Measurements from ENCODE around the gene SLC4A1AP. TPM values are rescaled to one million over a fixed set of nuclear protein-coding genes. Genes with fewer than 3 reads are reported as not detected.

The SLC4A1AP gene
- 23.1 and 25.6 TPM in 2 replicates for total RNA-seq
- 27.1 TPM for total RNA-seq (2013)
- polyA plus RNA-seq = 8.9 and 14.7 TPM in 2 replicates
- 15.1 and 15.3 TPM in 2 replicates for polyA minus RNA-seq

GRCh38 chr2:27663285-27664153 lies at the start of gene SLC4A1AP, which contains the start of gene SUPT7L:
Gene SLC4A1AP, plus strand, starts transcription at chr2:27663889. Its CDS starts 26 bp downstream, at chr2:27663915.
Gene SUPT7L, minus strand, starts transcription at chr2:27663614. Its CDS starts 1,422 bp downstream, at chr2:27662192.
- ATAC-seq (ENCODE audit: low read depth) (peak; percentile 80), DNase-seq (peak; percentile 94)
- WGBS (ENCODE audit: insufficient coverage) = under 1% methylated on average over 54 of the region's 56 CpGs
- H3K4me3 ChIP-seq (ENCODE audit: control extremely low read depth in 1 of 5, extremely low read depth in 1 of 5, insufficient read depth in 1 of 5, low read depth in 2 of 5, low read length in 4 of 5) = peak within 1 kb of the TSS; percentile 75 to 100 (median 97)
- H2AFZ ChIP-seq (ENCODE audit: insufficient read depth, low read depth, low read length, poor library complexity, severe bottlenecking) = peak within 1 kb of the TSS; percentile 99
- peak within 1 kb of the TSS; percentile 98 for H3K9ac ChIP-seq (ENCODE audit: low read length)
- no peaks in the 10 kb centered on the region for H3K27me3 ChIP-seq (replicated peaks in 1 of 4; ENCODE audit: control extremely low read depth in 1 of 4, control insufficient read depth in 3 of 4, insufficient read depth in 4 of 4, low read length in 3 of 4)
- peak within 1 kb of the TSS; percentile 75 to 99 for H3K27ac ChIP-seq (ENCODE audit: low read length in 2 of 2)
- H3K4me1 Mint-ChIP-seq = peaks cover 42% of the 10 kb centered on the region
- peaks cover 42% of the 10 kb centered on the region for H3K79me2 ChIP-seq (ENCODE audit: control insufficient read depth, insufficient read depth, low read length)
- POLR2A ChIA-PET = interaction anchor here (0.6 to 1.6 kb wide), 4 partner anchors 35 to 1372 kb away, joined by 4 to 7 read pairs (median 5); partner anchors contain the start of genes CCDC121, GPN1 and SNX17
- H4K20me1 ChIP-seq (ENCODE audit: control insufficient read depth, insufficient read depth, low read length, poor library complexity, severe bottlenecking) = no peaks in the 10 kb centered on the region
- H3K36me3 ChIP-seq (replicated peaks in 1 of 2; ENCODE audit: control extremely low read depth in 1 of 2, control insufficient read depth in 1 of 2, extremely low read depth in 1 of 2, insufficient read depth in 2 of 2, low read length in 1 of 2) = peaks cover 4 to 42% of the 10 kb centered on the region in 2 experiments
- H3K9me3 Mint-ChIP-seq (ENCODE audit: insufficient read depth) = no peaks in the 10 kb centered on the region
- peak within 1 kb of the TSS; percentile 96 for H3K4me2 ChIP-seq (replicated peaks; ENCODE audit: low read depth, low read length, poor library complexity, severe bottlenecking)
- no peaks in the 10 kb centered on the region for H3K27me3 Mint-ChIP-seq
- peak within 1 kb of the TSS; percentile 99 for H3K4me3 Mint-ChIP-seq
- intact Hi-C loops (cut with micrococcal nuclease) = loop anchor here (1.0 to 10.0 kb wide), 7 partner anchors 19 to 293 kb away; partner anchors contain the start of genes CCDC121, EIF2B4, GPN1 and IFT172
- no peak for TF ChIP-seq CTCF (IDR thresholded peaks at IDR 0.05)
- no peak for TF ChIP-seq EZH2 (IDR thresholded peaks at IDR 0.05; ENCODE audit: borderline replicate concordance, insufficient read depth, low read depth, low read length, poor library complexity, severe bottlenecking)
- CTCF ChIA-PET = interaction anchor here (0.7 to 2.3 kb wide), 4 partner anchors 8 to 1088 kb away, joined by 3 to 22 read pairs (median 4); partner anchors contain the start of genes PPP1CB and SNX17
- H3K9me3 ChIP-seq (ENCODE audit: control extremely low read depth in 1 of 3, control insufficient read depth in 2 of 3, insufficient read depth in 1 of 3, low read length in 2 of 3) = peaks cover 0 to 3% (median 0%) of the 10 kb centered on the region in 3 donors
- H3K4me1 ChIP-seq (ENCODE audit: control insufficient read depth in 2 of 2, insufficient read depth in 2 of 2, low read length in 2 of 2) = peaks cover 19 to 23% of the 10 kb centered on the region in 2 donors
- peak within 1 kb of the TSS; percentile 99 for H3K27ac Mint-ChIP-seq
